GM12864 (cell line): Measurements from ENCODE around the gene CIAO2B.

ENCODE experiments used
- DNase-seq: peaks from one replicate; pipeline ENCODE4 v3.0.0-alpha.2; 2011; ENCODE audit warnings: low read depth
- H3K4me3 ChIP-seq: 2 replicates; pipeline ENCODE4 v1.5.1; 2011; ENCODE audit warnings: mild to moderate bottlenecking, low read depth, low read length, control low read depth
- CTCF ChIP-seq: IDR thresholded peaks from 2 replicates; pipeline ENCODE4 v1.5.1; 2011; ENCODE audit warnings: low read depth, mild to moderate bottlenecking, moderate library complexity, low read length, control low read depth, inconsistent platforms; ENCODE audit errors: missing control alignments

CIAO2B gene

GRCh38 chr16:66895689-66895979 is 38.6 kb downstream of the CIAO2B start:
- DNase-seq, result no peak
- H3K4me3 ChIP-seq, result no peak overlapping the region
- no peak for TF ChIP-seq CTCF

DNA sequence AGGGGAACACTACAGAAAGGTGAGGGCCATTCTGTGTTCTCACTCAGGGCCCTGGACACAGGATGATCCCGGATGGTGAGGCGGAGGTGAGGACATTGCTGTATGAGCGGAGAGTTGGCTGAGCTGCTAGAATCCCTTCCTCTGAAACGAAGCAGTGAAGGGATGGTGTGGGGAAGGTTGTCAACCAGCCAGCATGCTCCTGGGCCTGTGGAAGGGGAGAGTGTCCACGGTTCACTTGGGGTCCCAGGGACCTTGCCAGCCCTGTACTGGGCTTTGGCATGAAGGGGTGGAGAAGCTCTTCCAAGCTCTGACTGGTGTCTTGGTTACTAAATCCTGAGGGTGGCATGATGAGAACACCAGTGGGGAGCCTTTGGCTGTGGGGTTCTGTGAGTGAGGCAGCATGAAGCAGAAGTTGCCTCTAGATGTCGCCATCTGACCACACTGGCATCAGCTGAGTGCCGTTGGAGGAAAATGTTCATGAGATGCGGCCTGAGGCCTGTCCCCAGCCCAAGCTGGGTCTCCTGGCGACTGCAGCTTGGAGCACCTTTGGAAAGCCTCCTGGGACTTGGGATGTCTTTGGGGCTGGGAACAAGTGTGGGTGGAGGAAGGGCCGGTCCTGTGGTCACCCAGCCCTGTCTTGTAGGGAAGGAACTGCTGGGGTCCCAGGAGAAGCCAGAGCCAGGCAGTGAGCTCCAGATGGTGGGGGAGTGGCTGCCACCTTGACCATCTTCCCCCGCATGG is 39.1 kb downstream of the CIAO2B start:
- TF ChIP-seq CTCF, result peak; percentile 92
- no peak for DNase-seq
- H3K4me3 ChIP-seq, result no peak overlapping the region

GRCh38 chr16:66894055-66894454 is 40.1 kb downstream of the CIAO2B start:
- H3K4me3 ChIP-seq, result no peak overlapping the region
- TF ChIP-seq CTCF, result no peak
- no peak for DNase-seq

DNA sequence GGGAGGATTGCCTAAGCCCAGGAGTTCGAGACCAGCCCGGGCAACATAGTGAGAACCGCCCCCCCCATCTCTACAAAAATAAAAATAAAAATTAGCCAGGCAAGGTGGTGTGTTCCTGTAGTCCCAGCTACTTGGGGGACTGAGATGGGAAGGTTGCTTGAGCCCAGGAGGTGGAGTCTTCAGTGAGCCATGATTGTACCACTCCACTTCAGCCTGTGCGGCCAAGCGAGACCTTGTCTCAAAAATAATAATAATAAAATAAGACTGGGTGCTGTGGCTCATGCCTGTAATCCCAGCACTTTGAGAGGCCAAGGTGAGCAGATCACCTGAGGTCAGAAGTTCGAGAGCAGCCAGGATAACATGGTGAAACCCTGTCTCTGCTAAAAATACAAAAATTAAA is 42.4 kb downstream of the CIAO2B start:
- TF ChIP-seq CTCF, result no peak
- no peak overlapping the region for H3K4me3 ChIP-seq
- no peak for DNase-seq

GRCh38 chr16:66891360-66891759 is 42.8 kb downstream of the CIAO2B start:
- no peak overlapping the region for H3K4me3 ChIP-seq
- DNase-seq, result no peak
- TF ChIP-seq CTCF, result no peak

DNA sequence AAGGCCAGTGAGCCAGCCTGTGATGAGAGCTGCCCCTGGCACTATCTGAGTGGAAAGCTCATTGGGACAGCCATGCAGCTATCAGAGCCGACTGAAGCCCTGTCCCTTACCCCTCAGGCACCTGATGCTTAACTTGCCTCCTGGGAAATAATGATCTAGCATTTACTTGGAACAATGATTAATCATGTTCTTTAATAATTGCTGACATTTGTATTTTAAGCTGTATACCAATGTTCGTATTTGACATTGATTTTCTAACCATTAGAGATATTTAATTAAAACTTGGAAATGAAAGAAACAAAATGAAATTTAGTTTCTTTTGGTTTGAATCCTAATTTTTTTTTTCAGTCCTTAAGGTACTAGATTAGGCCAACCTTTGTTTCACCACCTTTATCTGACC is 43.4 kb downstream of the CIAO2B start:
- no peak for TF ChIP-seq CTCF
- no peak overlapping the region for H3K4me3 ChIP-seq
- no peak for DNase-seq

DNA sequence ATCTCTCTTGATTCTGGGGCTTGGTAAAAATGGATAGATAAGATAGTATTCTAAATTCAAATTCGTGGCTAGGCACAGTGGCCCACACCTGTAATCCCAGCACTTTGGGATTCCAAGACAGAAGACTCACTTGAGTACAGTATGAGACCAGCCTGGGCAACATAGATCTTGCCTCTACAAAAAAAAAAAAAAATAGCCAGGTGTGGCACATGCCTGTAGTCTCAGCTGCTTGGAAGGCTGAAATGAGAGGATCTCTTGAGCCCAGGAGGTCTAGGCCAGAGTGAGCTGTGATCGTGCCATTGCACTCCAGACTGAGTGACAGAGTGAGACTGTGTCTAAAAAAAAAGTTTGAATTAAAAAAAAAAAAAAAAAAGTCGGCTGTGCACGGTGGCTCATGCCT is 44.6 kb downstream of the CIAO2B start:
- no peak for DNase-seq
- H3K4me3 ChIP-seq, result no peak overlapping the region
- no peak for TF ChIP-seq CTCF
